NCI-H345 (cell line): Measurements from ENCODE around the gene SPATA24.
"Not testable (repeated sequence)": the region's sequence is repeated elsewhere in the genome, so short reads cannot be mapped to it uniquely, and the experiment has no call there.

Source experiments
- DNase-seq: peaks from one replicate; lab custom pipeline; 2025; lab: John Stamatoyannopoulos, UW

The SPATA24 gene

GRCh38 chr5:139394654-139395566 is 9.0 kb downstream of the SPATA24 start, which contains the start of gene PROB1:
Gene PROB1, minus strand, starts transcription at chr5:139395104. Its CDS starts 23 bp downstream, at chr5:139395081.
- DNase-seq = no peak

- no peak for DNase-seq
Observed at GRCh38 chr5:139394123-139394653, 9.7 kb downstream of the SPATA24 start.

GRCh38 chr5:139393497-139394122 is 10.3 kb downstream of the SPATA24 start:
- DNase-seq = no peak

GRCh38 chr5:139392678-139393496 is 11.0 kb downstream of the SPATA24 start:
- peak; percentile 50 for DNase-seq

- no peak for DNase-seq
Observed at GRCh38 chr5:139392324-139392677, 11.6 kb downstream of the SPATA24 start.

GRCh38 chr5:139391570-139392323 is 12.1 kb downstream of the SPATA24 start:
- DNase-seq = no peak

GRCh38 chr5:139390639-139391569 is 13.0 kb downstream of the SPATA24 start:
- DNase-seq = no peak

- DNase-seq = no peak
Observed at GRCh38 chr5:139389701-139390638, 13.9 kb downstream of the SPATA24 start, which contains the start of gene MZB1. Gene MZB1, minus strand, starts transcription at chr5:139389913. Its CDS starts 57 bp downstream, at chr5:139389856.

- DNase-seq = peak; percentile 31
Observed at GRCh38 chr5:139388198-139388821, 15.6 kb downstream of the SPATA24 start.

- DNase-seq = no peak
Observed at GRCh38 chr5:139387611-139388197, 16.2 kb downstream of the SPATA24 start.

GRCh38 chr5:139386956-139387355 is 16.9 kb downstream of the SPATA24 start:
- DNase-seq = not testable (repeated sequence)

- no peak for DNase-seq
Observed at GRCh38 chr5:139386050-139386438, 17.8 kb downstream of the SPATA24 start.

GRCh38 chr5:139385061-139386049 is 18.5 kb downstream of the SPATA24 start:
- no peak for DNase-seq

GRCh38 chr5:139384591-139385051 is 19.3 kb downstream of the SPATA24 start:
- no peak for DNase-seq

- no peak for DNase-seq
Observed at GRCh38 chr5:139383993-139384590, 19.8 kb downstream of the SPATA24 start.

- DNase-seq = no peak
Observed at GRCh38 chr5:139383275-139383992, 20.5 kb downstream of the SPATA24 start, which contains the start of gene SLC23A1. Gene SLC23A1, minus strand, starts transcription at chr5:139383297. Its CDS starts 44 bp downstream, at chr5:139383253.
